Chondrocyte (in vitro differentiated cells): ENCODE results near the gene FBXW5. TPM values are rescaled to one million over a fixed set of nuclear protein-coding genes. Genes with fewer than 3 reads are reported as not detected.

ENCODE experiments used
- DNase-seq: peaks from one replicate; pipeline ENCODE4 v3.0.0; 2021; ENCODE audit warnings: mixed read lengths, low spot score
- H3K27ac Mint-ChIP-seq: one replicate; pipeline ENCODE4 v1.8.0; 2021; ENCODE audit warnings: mild to moderate bottlenecking, moderate library complexity, mixed read lengths; ENCODE audit not compliant: unreplicated experiment
- H3K27me3 Mint-ChIP-seq: 2 replicates; pipeline ENCODE4 v1.8.0; 2021; ENCODE audit warnings: low read depth, mixed read lengths
- H3K36me3 Mint-ChIP-seq: 2 replicates; pipeline ENCODE4 v1.8.0; 2021; ENCODE audit warnings: low read depth, mixed read lengths
- H3K4me1 Mint-ChIP-seq: 2 replicates; pipeline ENCODE4 v1.8.0; 2021; ENCODE audit warnings: low read depth, mild to moderate bottlenecking, mixed read lengths
- H3K4me3 Mint-ChIP-seq: one replicate; pipeline ENCODE4 v1.8.0; 2021; ENCODE audit warnings: mild to moderate bottlenecking, moderate library complexity, mixed read lengths; ENCODE audit not compliant: unreplicated experiment
- H3K9me3 Mint-ChIP-seq: 2 replicates; pipeline ENCODE4 v1.8.0; 2021; ENCODE audit warnings: low read depth, mixed read lengths
- CTCF ChIP-seq: fragments of 200-600 bp; sonication (generic); IDR thresholded peaks from 2 replicates; pipeline ENCODE4 v1.5.0; 2021; ENCODE audit warnings: antibody characterized with exemption, mild to moderate bottlenecking, moderate library complexity
- total RNA-seq: library from RNA; stranded (reverse); gene quantifications from 3 replicates; pipeline ENCODE4 v1.2.1, GENCODE V29; 2021

Gene FBXW5
- total RNA-seq, 1 donor from 2014 or later, result 87.5 TPM

GRCh38 chr9:136900988-136901515 is 43.5 kb downstream of the FBXW5 start:
- DNase-seq, result no peak
- H3K27ac Mint-ChIP-seq, result peak overlapping the region; percentile 63
- no peak for TF ChIP-seq CTCF
- H3K27me3 Mint-ChIP-seq, result no peaks in the 10 kb centered on the region
- H3K4me3 Mint-ChIP-seq, result no peak overlapping the region
- H3K9me3 Mint-ChIP-seq, result no peaks in the 10 kb centered on the region
- peaks cover 16% of the 10 kb centered on the region for H3K4me1 Mint-ChIP-seq
- peaks cover 10% of the 10 kb centered on the region for H3K36me3 Mint-ChIP-seq

GRCh38 chr9:136900556-136900955 is 44.0 kb downstream of the FBXW5 start:
- H3K36me3 Mint-ChIP-seq, result peaks cover 10% of the 10 kb centered on the region
- DNase-seq, result no peak
- no peaks in the 10 kb centered on the region for H3K9me3 Mint-ChIP-seq
- no peaks in the 10 kb centered on the region for H3K27me3 Mint-ChIP-seq
- no peak overlapping the region for H3K4me3 Mint-ChIP-seq
- peaks cover 16% of the 10 kb centered on the region for H3K4me1 Mint-ChIP-seq
- no peak overlapping the region for H3K27ac Mint-ChIP-seq
- TF ChIP-seq CTCF, result no peak

- TF ChIP-seq CTCF, result no peak
- no peak overlapping the region for H3K4me3 Mint-ChIP-seq
- peaks cover 16% of the 10 kb centered on the region for H3K4me1 Mint-ChIP-seq
- H3K9me3 Mint-ChIP-seq, result no peaks in the 10 kb centered on the region
- no peaks in the 10 kb centered on the region for H3K27me3 Mint-ChIP-seq
- no peak overlapping the region for H3K27ac Mint-ChIP-seq
- peaks cover 8% of the 10 kb centered on the region for H3K36me3 Mint-ChIP-seq
- no peak for DNase-seq
Observed at GRCh38 chr9:136899196-136899595, 45.3 kb downstream of the FBXW5 start.

GRCh38 chr9:136898483-136899100 is 45.9 kb downstream of the FBXW5 start:
- no peak for TF ChIP-seq CTCF
- peaks cover 16% of the 10 kb centered on the region for H3K4me1 Mint-ChIP-seq
- H3K27me3 Mint-ChIP-seq, result no peaks in the 10 kb centered on the region
- no peak for DNase-seq
- peaks cover 8% of the 10 kb centered on the region for H3K36me3 Mint-ChIP-seq
- H3K27ac Mint-ChIP-seq, result no peak overlapping the region
- no peaks in the 10 kb centered on the region for H3K9me3 Mint-ChIP-seq
- H3K4me3 Mint-ChIP-seq, result no peak overlapping the region

- no peak for DNase-seq
- Mint-ChIP-seq H3K27ac (no peak overlapping the region), H3K4me3 (no peak overlapping the region), H3K27me3 (no peaks in the 10 kb centered on the region), H3K9me3 (no peaks in the 10 kb centered on the region), H3K36me3 (peaks cover 4% of the 10 kb centered on the region), H3K4me1 (no peaks in the 10 kb centered on the region)
- TF ChIP-seq CTCF, result no peak
Observed at GRCh38 chr9:136896027-136896426, 48.5 kb downstream of the FBXW5 start.
